ENCODE measurements around the gene SLC7A1. TPM values are rescaled to one million over a fixed set of nuclear protein-coding genes. Genes with fewer than 3 reads are reported as not detected.

The SLC7A1 gene
- total and polyA plus RNA-seq, 4 donors = 0.90 to 22.6 (median 1.4) TPM

GRCh38 chr13:29459813-29460355, 135.6 kb downstream of the SLC7A1 start:
- Histone ChIP-seq H3K9ac (ENCODE audit: low read depth in 1 of 2, low read length in 2 of 2) (no peak overlapping the region), H3K27me3 (ENCODE audit: control insufficient read depth in 4 of 4, insufficient read depth in 4 of 4, low read length in 3 of 4) (no peaks in the 10 kb centered on the region), H3K4me1 (ENCODE audit: control insufficient read depth in 4 of 4, insufficient read depth in 4 of 4, low read length in 3 of 4) (no peaks in the 10 kb centered on the region), H3K9me3 (ENCODE audit: control insufficient read depth in 4 of 4, low read length in 3 of 4) (no peaks in the 10 kb centered on the region), H3K36me3 (ENCODE audit: control insufficient read depth in 4 of 4, insufficient read depth in 3 of 4, low read depth in 1 of 4, low read length in 3 of 4) (no peaks in the 10 kb centered on the region), H3K27ac (ENCODE audit: low read depth in 1 of 2, low read length in 2 of 2) (no peak overlapping the region), H3K4me3 (ENCODE audit: low read depth in 1 of 3, low read length in 3 of 3) (no peak overlapping the region)
- WGBS = 88% methylated on average over 2 of the region's 2 CpGs
- TF ChIP-seq NR2F2 (IDR thresholded peaks at IDR 0.05) (no peak), FOXA2 (IDR thresholded peaks at IDR 0.05) (no peak), EGR1 (IDR thresholded peaks at IDR 0.05; ENCODE audit: low read depth in 2 of 2) (no peak), HNF4G (IDR thresholded peaks at IDR 0.05) (no peak), GABPA (IDR thresholded peaks at IDR 0.05 in 1 of 2, conservative IDR thresholded peaks at IDR 0.05 in 1 of 2) (no peak), JUND (IDR thresholded peaks at IDR 0.05) (no peak), FOXA1 (IDR thresholded peaks at IDR 0.05) (no peak), SP1 (IDR thresholded peaks at IDR 0.05) (no peak), MAX (IDR thresholded peaks at IDR 0.05) (no peak)
- TF ChIP-seq, protein P1, sequence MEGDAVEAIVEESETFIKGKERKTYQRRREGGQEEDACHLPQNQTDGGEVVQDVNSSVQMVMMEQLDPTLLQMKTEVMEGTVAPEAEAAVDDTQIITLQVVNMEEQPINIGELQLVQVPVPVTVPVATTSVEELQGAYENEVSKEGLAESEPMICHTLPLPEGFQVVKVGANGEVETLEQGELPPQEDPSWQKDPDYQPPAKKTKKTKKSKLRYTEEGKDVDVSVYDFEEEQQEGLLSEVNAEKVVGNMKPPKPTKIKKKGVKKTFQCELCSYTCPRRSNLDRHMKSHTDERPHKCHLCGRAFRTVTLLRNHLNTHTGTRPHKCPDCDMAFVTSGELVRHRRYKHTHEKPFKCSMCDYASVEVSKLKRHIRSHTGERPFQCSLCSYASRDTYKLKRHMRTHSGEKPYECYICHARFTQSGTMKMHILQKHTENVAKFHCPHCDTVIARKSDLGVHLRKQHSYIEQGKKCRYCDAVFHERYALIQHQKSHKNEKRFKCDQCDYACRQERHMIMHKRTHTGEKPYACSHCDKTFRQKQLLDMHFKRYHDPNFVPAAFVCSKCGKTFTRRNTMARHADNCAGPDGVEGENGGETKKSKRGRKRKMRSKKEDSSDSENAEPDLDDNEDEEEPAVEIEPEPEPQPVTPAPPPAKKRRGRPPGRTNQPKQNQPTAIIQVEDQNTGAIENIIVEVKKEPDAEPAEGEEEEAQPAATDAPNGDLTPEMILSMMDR (IDR thresholded peaks at IDR 0.05; ENCODE audit: low read depth, low read length, missing input control) = no peak
- TF ChIP-seq, protein P2, sequence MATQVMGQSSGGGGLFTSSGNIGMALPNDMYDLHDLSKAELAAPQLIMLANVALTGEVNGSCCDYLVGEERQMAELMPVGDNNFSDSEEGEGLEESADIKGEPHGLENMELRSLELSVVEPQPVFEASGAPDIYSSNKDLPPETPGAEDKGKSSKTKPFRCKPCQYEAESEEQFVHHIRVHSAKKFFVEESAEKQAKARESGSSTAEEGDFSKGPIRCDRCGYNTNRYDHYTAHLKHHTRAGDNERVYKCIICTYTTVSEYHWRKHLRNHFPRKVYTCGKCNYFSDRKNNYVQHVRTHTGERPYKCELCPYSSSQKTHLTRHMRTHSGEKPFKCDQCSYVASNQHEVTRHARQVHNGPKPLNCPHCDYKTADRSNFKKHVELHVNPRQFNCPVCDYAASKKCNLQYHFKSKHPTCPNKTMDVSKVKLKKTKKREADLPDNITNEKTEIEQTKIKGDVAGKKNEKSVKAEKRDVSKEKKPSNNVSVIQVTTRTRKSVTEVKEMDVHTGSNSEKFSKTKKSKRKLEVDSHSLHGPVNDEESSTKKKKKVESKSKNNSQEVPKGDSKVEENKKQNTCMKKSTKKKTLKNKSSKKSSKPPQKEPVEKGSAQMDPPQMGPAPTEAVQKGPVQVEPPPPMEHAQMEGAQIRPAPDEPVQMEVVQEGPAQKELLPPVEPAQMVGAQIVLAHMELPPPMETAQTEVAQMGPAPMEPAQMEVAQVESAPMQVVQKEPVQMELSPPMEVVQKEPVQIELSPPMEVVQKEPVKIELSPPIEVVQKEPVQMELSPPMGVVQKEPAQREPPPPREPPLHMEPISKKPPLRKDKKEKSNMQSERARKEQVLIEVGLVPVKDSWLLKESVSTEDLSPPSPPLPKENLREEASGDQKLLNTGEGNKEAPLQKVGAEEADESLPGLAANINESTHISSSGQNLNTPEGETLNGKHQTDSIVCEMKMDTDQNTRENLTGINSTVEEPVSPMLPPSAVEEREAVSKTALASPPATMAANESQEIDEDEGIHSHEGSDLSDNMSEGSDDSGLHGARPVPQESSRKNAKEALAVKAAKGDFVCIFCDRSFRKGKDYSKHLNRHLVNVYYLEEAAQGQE (IDR thresholded peaks at IDR 0.05) = no peak
- TF ChIP-seq, protein P3, sequence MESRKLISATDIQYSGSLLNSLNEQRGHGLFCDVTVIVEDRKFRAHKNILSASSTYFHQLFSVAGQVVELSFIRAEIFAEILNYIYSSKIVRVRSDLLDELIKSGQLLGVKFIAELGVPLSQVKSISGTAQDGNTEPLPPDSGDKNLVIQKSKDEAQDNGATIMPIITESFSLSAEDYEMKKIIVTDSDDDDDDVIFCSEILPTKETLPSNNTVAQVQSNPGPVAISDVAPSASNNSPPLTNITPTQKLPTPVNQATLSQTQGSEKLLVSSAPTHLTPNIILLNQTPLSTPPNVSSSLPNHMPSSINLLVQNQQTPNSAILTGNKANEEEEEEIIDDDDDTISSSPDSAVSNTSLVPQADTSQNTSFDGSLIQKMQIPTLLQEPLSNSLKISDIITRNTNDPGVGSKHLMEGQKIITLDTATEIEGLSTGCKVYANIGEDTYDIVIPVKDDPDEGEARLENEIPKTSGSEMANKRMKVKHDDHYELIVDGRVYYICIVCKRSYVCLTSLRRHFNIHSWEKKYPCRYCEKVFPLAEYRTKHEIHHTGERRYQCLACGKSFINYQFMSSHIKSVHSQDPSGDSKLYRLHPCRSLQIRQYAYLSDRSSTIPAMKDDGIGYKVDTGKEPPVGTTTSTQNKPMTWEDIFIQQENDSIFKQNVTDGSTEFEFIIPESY (IDR thresholded peaks at IDR 0.05) = no peak
- no peak for DNase-seq (ENCODE audit: low spot score)
